HUES48 (cell line): ENCODE data around the gene PLEKHM1.

Source experiments
- H3K27ac ChIP-seq: one replicate; pipeline ENCODE4 v1.7.0; 2013; ENCODE audit warnings: low read depth, low read length, inconsistent platforms
- H3K27me3 ChIP-seq: 2 replicates; pipeline ENCODE4 v1.6.1; 2013; ENCODE audit warnings: mild to moderate bottlenecking, low read length; ENCODE audit not compliant: control insufficient read depth, insufficient read depth
- H3K36me3 ChIP-seq: 2 replicates; pipeline ENCODE4 v1.6.1; 2013; ENCODE audit warnings: low read length; ENCODE audit not compliant: control insufficient read depth, insufficient read depth
- H3K4me1 ChIP-seq: 2 replicates; pipeline ENCODE4 v1.6.1; 2013; ENCODE audit warnings: mild to moderate bottlenecking, low read length; ENCODE audit not compliant: control insufficient read depth, insufficient read depth
- H3K4me3 ChIP-seq: 2 replicates; pipeline ENCODE4 v1.5.1; 2013; ENCODE audit warnings: mild to moderate bottlenecking, low read depth, low read length
- H3K9ac ChIP-seq: 2 replicates; pipeline ENCODE4 v1.6.1; 2013; ENCODE audit warnings: mild to moderate bottlenecking, low read depth, low read length, moderate library complexity
- H3K9me3 ChIP-seq: 2 replicates; pipeline ENCODE4 v1.6.1; 2013; ENCODE audit warnings: low read length; ENCODE audit not compliant: control insufficient read depth, insufficient read depth

Gene PLEKHM1

DNA sequence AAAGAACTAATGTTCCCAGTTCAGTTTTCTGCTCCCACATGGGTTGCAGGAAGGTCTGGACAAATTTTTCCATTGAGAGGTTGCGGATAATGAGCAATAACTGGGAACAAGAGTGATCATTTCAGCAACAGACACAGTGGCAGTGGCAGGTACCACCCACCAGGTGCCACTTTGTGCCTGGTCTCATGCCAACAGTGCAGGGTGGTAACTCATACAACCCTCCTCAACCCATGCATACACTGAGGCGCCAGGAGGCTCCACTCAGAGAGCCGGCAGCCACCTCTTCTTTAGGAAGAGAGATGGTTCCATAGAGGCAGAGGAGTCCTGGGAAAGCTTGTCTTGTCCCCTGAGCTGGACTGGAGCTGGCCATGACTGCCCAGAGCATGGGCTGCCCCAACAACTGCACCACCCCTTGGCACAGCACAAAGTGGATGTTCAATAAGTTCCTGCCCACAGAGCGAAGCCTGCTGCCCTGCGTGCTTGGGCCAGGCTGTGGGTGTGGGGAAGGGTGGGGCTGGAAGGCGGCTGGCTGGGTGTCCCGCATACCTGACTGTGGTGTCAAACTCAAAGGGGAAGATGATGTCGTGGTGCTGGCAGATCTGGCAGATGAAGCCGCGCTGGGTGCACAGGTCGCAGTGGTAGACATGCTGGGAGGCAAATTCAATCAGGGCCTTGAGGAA is 51.5 kb downstream of the PLEKHM1 start:
- H3K27me3 ChIP-seq: no peaks in the 10 kb centered on the region
- H3K27ac ChIP-seq: no peak overlapping the region
- no peak overlapping the region for H3K9ac ChIP-seq
- H3K36me3 ChIP-seq: no peaks in the 10 kb centered on the region
- H3K4me3 ChIP-seq: no peak overlapping the region
- no peaks in the 10 kb centered on the region for H3K9me3 ChIP-seq
- H3K4me1 ChIP-seq: peaks cover 18% of the 10 kb centered on the region

DNA sequence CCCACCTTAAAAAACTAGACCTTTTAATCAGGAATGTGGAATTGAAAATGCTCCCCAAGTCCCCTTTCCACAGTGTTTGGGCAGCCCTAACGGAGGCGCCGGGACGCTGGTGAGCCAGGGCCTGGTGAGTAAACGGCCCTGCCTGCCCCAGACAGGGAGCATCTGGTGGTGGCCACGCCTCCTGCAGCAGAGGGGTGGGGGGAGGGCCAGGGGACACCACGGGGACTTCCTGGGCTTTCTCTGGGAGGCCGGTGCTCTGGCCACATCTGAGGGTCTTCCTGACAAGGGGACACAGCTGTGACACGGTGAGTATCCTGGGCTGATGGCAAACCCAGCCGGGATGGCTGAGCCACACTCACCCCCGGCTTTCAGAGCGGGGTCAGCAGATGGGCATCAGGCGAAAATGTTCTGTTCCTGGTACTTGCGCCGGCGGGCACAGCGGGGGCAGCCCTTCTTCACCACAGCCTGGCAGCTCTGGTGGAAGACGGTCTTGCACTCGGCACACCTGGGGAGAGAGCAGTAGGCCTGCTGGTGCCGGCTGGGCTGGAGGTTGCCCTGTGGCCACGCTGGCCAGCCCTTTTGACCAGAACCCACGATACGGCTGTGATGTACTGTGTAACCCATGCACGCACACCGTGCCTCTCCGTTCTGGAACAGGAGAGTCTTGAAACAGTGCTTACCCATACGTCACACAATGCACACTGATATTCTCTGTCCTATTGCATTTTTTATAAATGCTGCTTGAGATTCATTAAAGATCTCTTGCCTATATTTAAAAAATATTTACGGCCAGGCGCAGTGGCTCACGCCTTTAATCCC is 52.8 kb downstream of the PLEKHM1 start:
- Histone ChIP-seq H3K36me3 (no peaks in the 10 kb centered on the region), H3K9ac (no peak overlapping the region), H3K4me1 (peaks cover 18% of the 10 kb centered on the region), H3K27ac (no peak overlapping the region), H3K9me3 (no peaks in the 10 kb centered on the region), H3K4me3 (no peak overlapping the region), H3K27me3 (peaks cover 12% of the 10 kb centered on the region)

DNA sequence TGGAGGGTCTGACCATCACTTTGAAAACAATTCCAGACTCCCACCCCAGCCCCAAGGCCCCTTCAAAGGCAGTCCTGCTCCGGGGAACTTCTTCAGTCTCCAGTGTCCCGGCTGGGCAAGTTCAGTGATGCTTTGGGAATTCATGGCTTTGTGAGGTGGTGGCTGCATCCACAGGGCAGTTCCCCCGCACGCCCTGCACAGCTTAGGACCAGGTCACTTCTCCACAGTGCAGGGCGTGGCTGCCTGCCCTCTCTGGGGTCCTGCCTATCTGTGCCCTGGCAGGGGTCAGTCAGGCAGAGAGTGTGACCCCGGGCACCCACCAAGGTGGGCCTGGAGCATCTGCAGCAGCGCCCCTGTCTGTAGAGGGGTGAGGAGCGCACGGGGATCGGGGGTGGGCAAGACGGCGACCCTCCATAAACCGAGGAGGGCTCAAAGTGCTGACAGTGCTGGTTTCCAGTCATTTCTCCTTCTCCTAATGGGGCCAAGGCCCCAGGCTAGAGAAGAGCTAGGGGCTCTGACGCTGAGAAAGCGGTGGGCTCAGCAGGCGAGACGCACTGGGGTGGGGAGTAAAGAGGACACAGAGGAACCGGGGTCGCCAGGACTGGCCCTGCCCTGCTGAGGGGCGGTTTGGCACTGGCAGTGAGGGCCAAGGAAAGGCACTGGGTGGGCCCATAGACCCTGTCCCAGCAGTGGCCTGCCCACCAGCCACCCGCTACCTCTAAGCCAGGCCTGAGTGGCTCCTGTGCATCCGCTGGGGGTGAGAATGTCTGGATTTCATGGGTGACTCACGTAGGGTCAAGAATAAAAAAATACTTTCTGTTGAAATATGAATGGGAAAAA is 53.7 kb downstream of the PLEKHM1 start:
- Histone ChIP-seq H3K9me3 (no peaks in the 10 kb centered on the region), H3K27ac (no peak overlapping the region), H3K4me1 (peaks cover 18% of the 10 kb centered on the region), H3K36me3 (no peaks in the 10 kb centered on the region), H3K9ac (no peak overlapping the region), H3K27me3 (peaks cover 17% of the 10 kb centered on the region), H3K4me3 (no peak overlapping the region)

DNA sequence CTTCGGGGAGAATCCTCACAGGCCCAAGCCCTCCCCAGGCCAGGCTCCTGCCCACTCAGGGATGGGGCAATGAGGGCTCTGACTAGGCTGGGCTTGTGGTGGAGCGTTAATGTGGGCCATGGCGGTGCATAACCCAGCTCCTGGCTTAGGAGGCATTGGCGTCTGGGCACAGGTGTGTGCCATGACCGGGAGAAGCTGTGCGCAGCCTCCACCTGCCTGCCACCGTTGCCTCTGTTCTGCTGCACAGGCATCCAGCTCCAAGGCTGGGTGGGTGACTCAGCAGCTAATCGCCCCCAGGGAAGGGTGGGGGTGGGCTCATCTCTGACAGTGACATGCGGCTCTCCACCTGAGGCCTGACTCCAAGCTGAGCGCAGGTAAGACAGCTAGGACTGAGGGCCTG is 54.4 kb downstream of the PLEKHM1 start:
- Histone ChIP-seq H3K9ac (no peak overlapping the region), H3K4me1 (peaks cover 18% of the 10 kb centered on the region), H3K27ac (no peak overlapping the region), H3K27me3 (peaks cover 18% of the 10 kb centered on the region), H3K36me3 (no peaks in the 10 kb centered on the region), H3K9me3 (no peaks in the 10 kb centered on the region), H3K4me3 (no peak overlapping the region)

DNA sequence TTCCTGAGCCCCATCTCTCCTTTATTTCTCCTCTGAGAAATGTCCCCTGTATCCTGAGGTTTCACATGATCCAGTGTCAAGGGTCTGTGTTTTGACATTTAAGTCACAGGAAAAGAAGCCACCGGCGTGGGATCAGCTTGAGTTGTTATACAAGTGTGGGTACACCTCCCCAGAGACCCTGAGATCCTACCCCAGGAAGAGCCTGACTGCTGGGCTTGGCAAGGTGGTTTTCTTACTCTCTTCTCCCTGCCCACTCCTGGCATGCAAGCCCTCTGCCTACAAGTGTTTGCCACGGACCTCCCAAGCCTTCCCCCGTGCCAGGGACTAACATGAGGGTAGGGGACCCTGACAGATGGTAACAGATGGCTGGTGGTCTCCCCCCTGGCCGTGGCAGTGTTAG is 55.0 kb downstream of the PLEKHM1 start:
- no peaks in the 10 kb centered on the region for H3K36me3 ChIP-seq
- peaks cover 25% of the 10 kb centered on the region for H3K27me3 ChIP-seq
- H3K4me3 ChIP-seq: no peak overlapping the region
- H3K9ac ChIP-seq: no peak overlapping the region
- no peak overlapping the region for H3K27ac ChIP-seq
- H3K9me3 ChIP-seq: no peaks in the 10 kb centered on the region
- H3K4me1 ChIP-seq: peaks cover 15% of the 10 kb centered on the region

DNA sequence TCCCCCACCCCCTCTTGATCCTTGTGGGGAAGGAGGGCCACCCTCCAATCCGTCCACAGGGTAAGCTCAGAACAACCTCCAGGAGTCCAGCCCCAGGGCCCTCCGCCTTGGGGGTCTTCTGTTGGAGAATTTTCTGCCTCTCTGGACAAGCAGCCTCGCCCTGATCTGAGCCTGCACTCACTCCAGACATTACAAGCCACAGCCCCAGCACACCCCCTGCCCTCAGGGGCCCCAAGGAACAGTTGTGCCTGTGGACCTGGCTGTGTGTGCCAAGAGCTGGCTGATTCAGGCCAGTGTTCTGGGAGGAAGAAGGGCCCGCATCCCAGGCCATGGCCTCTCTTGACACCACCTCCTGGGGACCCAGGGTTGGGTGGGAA is 57.4 kb downstream of the PLEKHM1 start:
- no peaks in the 10 kb centered on the region for H3K9me3 ChIP-seq
- peaks cover 16% of the 10 kb centered on the region for H3K4me1 ChIP-seq
- no peak overlapping the region for H3K9ac ChIP-seq
- no peak overlapping the region for H3K27ac ChIP-seq
- H3K27me3 ChIP-seq: peaks cover 49% of the 10 kb centered on the region
- H3K4me3 ChIP-seq: peak overlapping the region; percentile 45; the same call in 1 of the 2 replicates
- no peaks in the 10 kb centered on the region for H3K36me3 ChIP-seq

DNA sequence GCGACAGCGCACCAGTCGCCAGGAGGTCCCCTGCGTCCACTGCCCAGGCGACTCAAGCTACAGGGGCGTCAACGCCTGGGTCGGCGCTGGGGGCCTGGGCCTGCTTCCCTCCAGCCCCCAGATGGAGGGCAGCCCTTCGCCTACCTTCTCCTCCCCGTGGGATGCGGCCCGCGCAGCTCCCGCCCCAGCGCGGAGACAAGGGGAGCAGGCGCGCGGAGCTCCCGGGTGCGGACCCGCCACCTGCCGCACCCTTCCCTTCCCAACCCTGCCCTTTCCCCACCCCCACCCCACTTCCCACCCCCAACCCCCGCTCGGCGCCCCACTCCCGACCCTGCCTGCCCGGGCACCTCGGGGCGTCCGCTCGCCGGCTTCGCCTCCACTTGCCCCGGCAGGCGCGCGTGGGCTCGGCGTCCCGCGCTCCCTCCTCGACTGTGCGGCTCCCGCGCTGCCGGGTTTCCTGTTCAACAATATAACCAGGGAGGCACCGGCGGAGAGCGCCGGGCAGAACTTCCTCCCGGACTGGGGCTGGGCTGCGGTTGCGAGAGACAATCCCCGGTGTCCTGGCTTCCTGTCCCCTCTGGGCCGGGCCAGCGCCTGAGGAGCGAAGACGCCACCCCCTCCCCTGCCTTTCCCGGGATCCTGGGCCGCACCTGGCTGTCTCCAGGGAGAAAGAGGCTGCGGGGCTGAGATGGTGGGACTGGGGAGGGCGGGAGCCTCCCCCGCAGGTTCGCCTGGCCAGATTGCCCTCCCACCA is 57.9 kb downstream of the PLEKHM1 start, which contains the start of gene ARHGAP27:
Gene ARHGAP27 (minus strand): TSS at position 466 of the 754 bp plus-strand sequence. CDS start 2,591 bp downstream, outside the sequence.
- Histone ChIP-seq H3K27me3 (peaks cover 53% of the 10 kb centered on the region), H3K27ac (no peak within 1 kb of the TSS), H3K4me1 (peaks cover 17% of the 10 kb centered on the region), H3K4me3 (peak within 1 kb of the TSS; percentile 72), H3K36me3 (no peaks in the 10 kb centered on the region), H3K9ac (no peak within 1 kb of the TSS), H3K9me3 (no peaks in the 10 kb centered on the region)

DNA sequence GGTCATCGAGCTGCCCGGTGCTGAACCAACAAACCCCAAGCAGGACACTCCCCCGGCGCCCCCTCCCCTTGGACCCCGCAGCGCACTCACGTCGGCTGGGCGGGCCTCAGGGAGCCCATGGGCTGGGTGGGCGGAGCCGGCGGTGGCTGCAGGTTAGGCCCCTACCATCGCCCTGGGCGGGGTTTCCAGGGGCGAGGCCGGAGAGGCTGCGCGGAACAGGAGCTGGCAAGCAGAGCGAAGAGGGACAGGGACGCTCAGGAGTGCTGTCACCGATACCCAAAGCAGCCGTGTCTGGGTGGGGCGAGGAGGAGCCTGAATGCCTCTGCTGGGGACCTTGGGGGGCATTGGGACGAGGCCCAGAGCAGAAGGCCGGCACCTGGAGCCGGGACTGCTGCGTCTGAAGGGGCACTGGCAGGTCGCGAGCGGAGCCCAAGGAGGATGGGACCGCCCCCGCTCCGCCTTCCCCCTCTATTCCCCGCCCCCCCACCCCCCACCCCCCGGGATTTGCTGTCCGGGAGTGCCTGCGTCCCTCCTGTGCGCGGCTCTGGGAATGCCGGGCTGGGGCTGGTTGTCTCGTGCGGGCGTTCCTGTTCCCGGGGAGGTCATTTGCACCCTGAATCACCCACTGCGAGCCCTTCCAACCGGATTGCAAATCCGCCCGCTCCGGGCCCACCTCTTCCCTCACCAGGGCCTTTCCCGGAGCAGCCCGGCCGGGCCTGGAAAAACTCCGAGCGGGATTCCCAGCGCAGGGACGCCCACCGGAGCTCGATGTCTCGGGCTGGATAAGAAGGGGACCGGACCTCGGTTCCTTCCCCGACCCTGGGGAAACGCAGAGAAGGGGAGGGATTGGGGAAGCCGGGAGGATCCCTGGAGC is 58.8 kb downstream of the PLEKHM1 start:
- Histone ChIP-seq H3K4me3 (peak overlapping the region; percentile 72), H3K9me3 (no peaks in the 10 kb centered on the region), H3K27ac (no peak overlapping the region), H3K27me3 (peaks cover 59% of the 10 kb centered on the region), H3K4me1 (peaks cover 11% of the 10 kb centered on the region), H3K36me3 (no peaks in the 10 kb centered on the region), H3K9ac (no peak overlapping the region)

DNA sequence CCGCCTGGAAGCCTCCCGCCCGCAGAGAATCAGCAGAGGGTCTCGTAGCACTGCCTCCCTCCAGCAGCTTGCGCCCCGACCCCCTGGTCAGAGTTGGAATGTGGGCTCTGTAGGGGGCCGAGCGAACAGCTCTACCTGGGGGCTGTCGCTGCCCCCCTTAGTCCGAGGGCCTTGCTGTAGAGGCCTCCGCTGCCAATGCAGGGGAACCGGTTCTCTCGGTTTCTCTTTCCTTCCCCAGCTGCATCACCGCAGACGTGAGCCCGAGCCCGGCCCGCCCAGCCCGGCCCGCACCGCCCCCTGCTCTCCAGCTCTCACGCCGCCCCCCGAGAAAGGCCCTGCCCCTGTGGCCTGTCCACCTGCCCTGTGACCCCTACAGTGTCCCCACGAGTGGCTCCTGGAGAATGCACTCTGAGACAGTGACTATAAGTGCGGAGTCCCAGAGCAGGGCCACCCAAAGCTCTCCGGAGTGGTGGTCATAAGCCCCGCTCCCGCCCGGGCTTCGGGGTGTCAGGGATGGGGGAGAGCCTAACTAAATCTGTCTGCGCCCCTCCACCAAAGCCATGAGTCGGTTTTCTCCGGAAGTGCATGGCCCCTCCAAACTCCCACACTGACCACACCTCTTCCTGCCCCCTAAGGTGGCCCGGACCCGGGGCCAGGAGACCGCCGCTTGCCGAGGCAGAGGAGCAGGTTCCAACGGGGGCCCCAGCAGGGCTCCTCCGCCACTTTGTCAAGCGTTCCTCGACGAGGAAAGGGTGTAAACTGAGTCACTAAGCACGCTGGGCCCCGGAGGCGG is 59.6 kb downstream of the PLEKHM1 start:
- Histone ChIP-seq H3K9ac (no peak overlapping the region), H3K4me1 (peaks cover 9% of the 10 kb centered on the region), H3K27ac (no peak overlapping the region)

More for the DNA sequence above, 59.6 kb downstream of the PLEKHM1 start:
- H3K9me3 ChIP-seq: no peaks in the 10 kb centered on the region
- H3K4me3 ChIP-seq: peak overlapping the region; percentile 72
- H3K36me3 ChIP-seq: no peaks in the 10 kb centered on the region
- peaks cover 59% of the 10 kb centered on the region for H3K27me3 ChIP-seq
